ENCODE results near the gene MRPS31. TPM values are rescaled to one million over a fixed set of nuclear protein-coding genes. Genes with fewer than 3 reads are reported as not detected.

Gene MRPS31
- total RNA-seq, 4 donors from 2014 or later: 14.4 to 34.8 (median 17.4) TPM

DNA sequence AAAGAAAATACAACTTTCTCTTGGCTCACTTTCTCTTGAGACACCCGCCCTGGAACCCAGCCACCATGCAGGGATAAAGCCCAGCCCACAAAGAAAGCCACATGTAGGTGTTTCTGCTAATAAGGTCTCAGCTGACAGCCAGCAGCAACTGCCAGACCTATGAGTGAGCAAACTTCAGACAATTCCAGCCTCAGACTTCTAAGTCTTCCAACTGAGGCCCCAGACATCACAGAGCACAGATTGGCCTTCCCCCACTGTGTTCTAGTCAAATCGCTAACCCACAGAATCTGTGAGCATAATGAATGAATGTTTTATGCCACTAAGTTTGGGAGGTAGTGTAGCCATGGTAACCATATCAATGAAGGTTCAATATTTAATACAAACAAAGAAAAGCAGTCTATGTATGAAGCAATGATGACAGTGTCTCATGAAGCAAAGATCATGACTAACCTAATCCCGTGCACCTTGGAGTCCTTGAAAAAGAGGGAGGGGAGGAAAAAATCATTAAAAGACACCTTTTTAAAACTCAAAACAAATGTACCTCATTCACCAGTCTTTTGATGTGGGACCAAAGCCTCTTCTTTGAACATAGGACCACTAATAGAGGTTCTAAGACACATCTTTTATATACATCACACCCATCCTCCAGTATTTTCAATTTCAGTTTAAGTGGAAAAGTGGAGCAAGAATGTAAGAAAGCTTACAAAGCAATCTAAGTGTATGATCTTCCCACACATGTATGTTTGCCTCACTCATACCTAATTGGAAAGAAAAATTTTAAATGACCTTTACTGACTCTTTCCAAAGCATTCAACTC lies 6.2 kb downstream of the MRPS31 start:
- TF ChIP-seq, protein P1, sequence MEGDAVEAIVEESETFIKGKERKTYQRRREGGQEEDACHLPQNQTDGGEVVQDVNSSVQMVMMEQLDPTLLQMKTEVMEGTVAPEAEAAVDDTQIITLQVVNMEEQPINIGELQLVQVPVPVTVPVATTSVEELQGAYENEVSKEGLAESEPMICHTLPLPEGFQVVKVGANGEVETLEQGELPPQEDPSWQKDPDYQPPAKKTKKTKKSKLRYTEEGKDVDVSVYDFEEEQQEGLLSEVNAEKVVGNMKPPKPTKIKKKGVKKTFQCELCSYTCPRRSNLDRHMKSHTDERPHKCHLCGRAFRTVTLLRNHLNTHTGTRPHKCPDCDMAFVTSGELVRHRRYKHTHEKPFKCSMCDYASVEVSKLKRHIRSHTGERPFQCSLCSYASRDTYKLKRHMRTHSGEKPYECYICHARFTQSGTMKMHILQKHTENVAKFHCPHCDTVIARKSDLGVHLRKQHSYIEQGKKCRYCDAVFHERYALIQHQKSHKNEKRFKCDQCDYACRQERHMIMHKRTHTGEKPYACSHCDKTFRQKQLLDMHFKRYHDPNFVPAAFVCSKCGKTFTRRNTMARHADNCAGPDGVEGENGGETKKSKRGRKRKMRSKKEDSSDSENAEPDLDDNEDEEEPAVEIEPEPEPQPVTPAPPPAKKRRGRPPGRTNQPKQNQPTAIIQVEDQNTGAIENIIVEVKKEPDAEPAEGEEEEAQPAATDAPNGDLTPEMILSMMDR (IDR thresholded peaks at IDR 0.05): no peak
- TF ChIP-seq EP300 (IDR thresholded peaks at IDR 0.05) (no peak), POLR2AphosphoS5 (IDR thresholded peaks at IDR 0.05) (no peak), POLR2A (IDR thresholded peaks at IDR 0.05) (no peak)
- Histone ChIP-seq H3K4me1 (peaks cover 5% of the 10 kb centered on the region), H3K27ac (no peak overlapping the region), H3K36me3 (peaks cover 19% of the 10 kb centered on the region), H3K27me3 (no peaks in the 10 kb centered on the region), H3K4me3 (no peak overlapping the region), H3K9me3 (no peaks in the 10 kb centered on the region)
- WGBS: 63% methylated on average over 3 of the region's 3 CpGs
- no peak for DNase-seq (ENCODE audit: low spot score in 2 of 2)

DNA sequence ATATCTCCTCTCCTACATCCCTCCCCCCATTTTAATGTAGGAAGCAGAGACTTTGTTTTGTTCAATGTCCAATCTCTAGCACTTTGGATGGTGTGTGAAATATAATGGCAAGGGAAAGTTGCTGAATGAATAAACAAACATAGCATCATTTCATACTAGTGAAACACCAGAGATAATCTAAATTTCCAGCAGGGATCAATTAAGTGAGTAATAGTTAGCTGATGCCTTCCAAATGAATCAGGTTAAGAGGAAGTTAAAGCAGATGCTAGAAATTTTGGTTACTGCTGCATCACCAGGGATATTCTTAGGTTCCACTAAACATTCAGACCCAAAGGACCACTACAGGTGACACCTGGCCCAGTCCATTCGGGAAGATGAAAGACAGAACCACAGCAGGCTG lies 8.1 kb downstream of the MRPS31 start:
- Histone ChIP-seq H3K9me3 (no peaks in the 10 kb centered on the region), H3K4me3 (no peak overlapping the region), H3K4me1 (no peaks in the 10 kb centered on the region), H3K27ac (no peak overlapping the region), H3K36me3 (peaks cover 27% of the 10 kb centered on the region), H3K27me3 (no peaks in the 10 kb centered on the region)
- 75% methylated on average over 1 of the region's 1 CpG for WGBS
- DNase-seq (ENCODE audit: low spot score in 2 of 2): no peak
- TF ChIP-seq POLR2AphosphoS5 (IDR thresholded peaks at IDR 0.05) (no peak), EP300 (IDR thresholded peaks at IDR 0.05) (no peak)

DNA sequence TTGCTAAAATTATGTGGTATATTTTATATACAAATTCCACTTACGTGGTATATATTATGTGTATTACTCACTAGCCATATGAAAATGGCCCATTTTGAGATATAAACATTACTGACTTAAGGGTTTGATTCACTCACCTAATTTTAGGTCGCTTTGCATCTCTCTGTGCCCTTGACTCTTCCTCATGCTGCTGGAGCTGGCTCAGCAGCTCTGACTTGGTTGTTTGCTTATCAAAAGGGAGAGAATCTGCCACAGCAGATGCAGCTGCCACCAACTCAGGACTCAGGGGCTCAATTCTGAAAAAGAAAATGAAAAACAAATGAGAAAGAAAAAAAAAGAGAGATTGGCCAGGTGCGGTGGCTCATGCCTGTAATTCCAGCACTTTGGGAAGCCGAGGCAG lies 12.2 kb downstream of the MRPS31 start:
- Histone ChIP-seq H3K4me3 (no peak overlapping the region), H3K27ac (no peak overlapping the region), H3K4me1 (no peaks in the 10 kb centered on the region), H3K36me3 (peaks cover 53% of the 10 kb centered on the region), H3K27me3 (no peaks in the 10 kb centered on the region), H3K9me3 (no peaks in the 10 kb centered on the region)
- TF ChIP-seq POLR2A (IDR thresholded peaks at IDR 0.05) (no peak), EP300 (IDR thresholded peaks at IDR 0.05) (no peak), POLR2AphosphoS5 (IDR thresholded peaks at IDR 0.05) (no peak)
- TF ChIP-seq, protein P1 (IDR thresholded peaks at IDR 0.05): no peak
- 94% methylated on average over 4 of the region's 4 CpGs for WGBS
- DNase-seq (ENCODE audit: low spot score in 2 of 2): no peak

DNA sequence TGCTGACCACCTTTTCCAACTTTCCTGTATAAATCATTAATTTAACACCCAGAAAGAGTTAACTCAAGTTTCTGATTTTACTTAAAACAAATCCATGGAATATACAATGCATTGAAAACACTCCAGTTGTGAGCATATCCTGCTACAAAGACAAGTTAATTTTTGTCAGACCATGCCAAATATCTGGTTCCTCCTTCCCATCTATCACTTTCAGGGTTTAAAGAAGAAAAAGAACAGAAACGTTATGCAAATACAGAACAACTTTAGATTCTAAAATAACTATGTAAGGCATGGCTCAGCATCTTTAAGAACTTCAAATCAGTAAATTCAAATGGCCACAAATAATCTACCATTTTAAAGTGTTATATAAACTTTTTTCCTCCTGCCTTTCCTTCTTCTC lies 14.9 kb downstream of the MRPS31 start:
- no peak overlapping the region for H3K4me3 ChIP-seq
- no peak overlapping the region for H3K27ac ChIP-seq
- TF ChIP-seq POLR2A (IDR thresholded peaks at IDR 0.05) (no peak), POLR2AphosphoS5 (IDR thresholded peaks at IDR 0.05) (no peak), EP300 (IDR thresholded peaks at IDR 0.05) (no peak)
- TF ChIP-seq, protein P1 (IDR thresholded peaks at IDR 0.05): no peak
- no peaks in the 10 kb centered on the region for H3K27me3 ChIP-seq
- WGBS: 65% methylated on average over 1 of the region's 1 CpG
- no peaks in the 10 kb centered on the region for H3K9me3 ChIP-seq
- H3K36me3 ChIP-seq: peaks cover 73% of the 10 kb centered on the region
- DNase-seq (ENCODE audit: low spot score in 2 of 2): no peak
- H3K4me1 ChIP-seq: no peaks in the 10 kb centered on the region

DNA sequence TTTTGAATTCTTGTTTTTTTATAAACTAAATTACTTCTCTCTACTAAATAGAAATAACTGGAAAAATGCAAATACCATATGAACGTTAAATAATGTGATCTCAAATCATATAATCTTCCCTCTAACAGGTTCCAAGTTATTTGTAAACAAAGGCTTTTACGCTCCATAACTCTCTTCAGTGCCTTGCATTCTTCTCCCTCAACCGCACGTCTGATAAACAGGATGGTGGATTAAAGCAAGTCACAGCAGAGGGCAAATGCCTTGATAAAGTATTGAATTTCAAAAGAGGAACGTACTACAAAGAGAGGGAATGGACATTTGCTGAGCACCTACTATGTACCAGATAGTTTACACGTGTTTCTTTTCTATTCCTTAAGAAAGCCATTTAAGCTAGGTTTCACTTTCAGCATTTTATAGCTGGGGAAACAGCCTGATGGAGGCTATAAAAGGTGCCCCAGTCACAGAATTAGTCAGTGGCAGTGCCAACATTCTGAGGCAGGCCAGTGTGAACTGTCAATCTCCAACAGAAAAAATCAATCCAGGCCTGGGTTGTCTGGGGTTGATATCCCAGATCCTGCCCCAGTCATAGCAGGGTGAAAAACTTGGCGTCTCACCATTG lies 15.8 kb downstream of the MRPS31 start:
- no peak overlapping the region for H3K4me3 ChIP-seq
- TF ChIP-seq POLR2AphosphoS5 (IDR thresholded peaks at IDR 0.05) (no peak), EP300 (IDR thresholded peaks at IDR 0.05) (no peak), POLR2A (IDR thresholded peaks at IDR 0.05) (no peak)
- TF ChIP-seq, protein P1 (IDR thresholded peaks at IDR 0.05): no peak
- no peak for DNase-seq (ENCODE audit: low spot score in 2 of 2)
- 89% methylated on average over 7 of the region's 7 CpGs for WGBS
- H3K27me3 ChIP-seq: no peaks in the 10 kb centered on the region
- peaks cover 71% of the 10 kb centered on the region for H3K36me3 ChIP-seq
- H3K4me1 ChIP-seq: no peaks in the 10 kb centered on the region
- no peak overlapping the region for H3K27ac ChIP-seq
- no peaks in the 10 kb centered on the region for H3K9me3 ChIP-seq

Data from suprapubic skin (tissue), 4 donors.